Measurements from ENCODE around the gene TRIM47.

The TRIM47 gene

DNA sequence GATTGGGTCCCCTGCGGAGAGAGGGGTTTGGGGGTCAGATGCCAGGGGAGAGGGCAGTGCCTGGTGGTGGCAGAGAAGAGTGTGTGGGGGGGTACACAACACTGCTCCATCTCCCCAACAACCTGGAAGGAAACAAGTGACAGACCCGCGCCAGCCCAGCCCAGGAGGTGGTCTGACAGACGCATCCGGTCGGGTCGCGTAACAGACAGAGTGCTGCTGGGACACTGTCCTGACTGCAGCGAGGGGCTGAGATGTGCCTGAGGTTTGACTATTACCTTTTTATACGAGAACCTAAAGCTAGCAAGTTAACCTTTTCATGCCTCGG is 50.3 kb downstream of the TRIM47 start:
- no peak for DNase-seq

- DNase-seq, result peak; percentile 66 to 79
These were observed 50.9 kb downstream of the TRIM47 start for GRCh38 chr17:75827308-75828075.

- no peak for DNase-seq
These were observed 51.6 kb downstream of the TRIM47 start for GRCh38 chr17:75826561-75827307.

DNA sequence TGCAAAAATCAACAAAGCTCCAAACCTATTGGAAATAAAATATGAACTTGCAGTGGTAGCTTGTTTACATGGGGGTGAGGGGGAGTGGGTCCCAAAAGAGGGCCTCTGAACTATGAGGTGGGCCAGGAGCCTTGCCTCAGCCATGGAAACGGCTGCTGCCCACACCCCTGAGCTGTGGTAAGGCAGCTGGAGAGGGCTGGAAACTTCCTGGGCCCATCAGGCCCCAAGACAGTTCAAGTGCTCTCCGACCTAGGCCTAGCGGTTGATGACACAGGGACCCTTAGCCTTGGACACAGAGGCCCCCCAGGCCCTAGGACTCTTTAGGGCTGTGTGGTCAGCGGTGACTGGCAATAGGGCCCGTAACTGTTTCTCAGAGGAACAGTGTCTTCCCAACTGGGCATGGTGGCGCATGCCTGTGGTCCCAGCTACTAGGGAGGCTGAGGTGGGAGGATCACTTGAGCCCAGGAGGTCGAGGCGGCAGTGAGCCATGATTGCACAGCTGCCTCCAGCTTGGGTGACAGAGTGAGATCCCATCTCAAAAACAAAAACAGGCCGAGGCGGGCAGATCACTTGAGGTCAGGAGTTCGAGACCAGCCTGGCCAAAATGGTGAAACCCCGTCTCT is 52.5 kb downstream of the TRIM47 start:
- DNase-seq, result no peak

DNA sequence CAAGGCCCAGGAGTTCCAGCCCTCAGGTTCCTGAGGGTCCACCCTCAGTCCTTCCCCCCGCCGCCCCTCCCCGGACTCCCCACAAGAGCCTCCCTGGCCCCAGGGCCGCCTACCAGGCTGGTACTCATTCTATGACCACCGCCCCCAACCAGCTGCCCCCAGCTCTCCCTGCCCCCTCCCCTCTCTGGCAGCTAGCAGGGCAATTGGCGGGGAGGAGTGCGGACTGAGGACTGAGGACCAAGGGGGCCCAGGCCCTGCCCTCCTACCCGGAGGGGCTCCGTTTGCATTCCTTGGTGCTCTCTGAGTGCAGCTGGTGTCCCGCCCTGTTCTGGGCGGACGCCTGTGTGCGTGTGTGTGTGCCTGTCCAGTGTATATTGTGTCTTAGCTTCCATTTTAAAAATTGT is 53.2 kb downstream of the TRIM47 start:
- DNase-seq, result no peak

- DNase-seq, result no peak
These were observed 53.7 kb downstream of the TRIM47 start for GRCh38 chr17:75824666-75825065.
